ENCODE results near the gene CA12. TPM values are rescaled to one million over a fixed set of nuclear protein-coding genes. Genes with fewer than 3 reads are reported as not detected.

CA12 gene
- total RNA-seq, 4 donors from 2014 or later, result 22.1 to 79.6 (median 37.0) TPM

DNA sequence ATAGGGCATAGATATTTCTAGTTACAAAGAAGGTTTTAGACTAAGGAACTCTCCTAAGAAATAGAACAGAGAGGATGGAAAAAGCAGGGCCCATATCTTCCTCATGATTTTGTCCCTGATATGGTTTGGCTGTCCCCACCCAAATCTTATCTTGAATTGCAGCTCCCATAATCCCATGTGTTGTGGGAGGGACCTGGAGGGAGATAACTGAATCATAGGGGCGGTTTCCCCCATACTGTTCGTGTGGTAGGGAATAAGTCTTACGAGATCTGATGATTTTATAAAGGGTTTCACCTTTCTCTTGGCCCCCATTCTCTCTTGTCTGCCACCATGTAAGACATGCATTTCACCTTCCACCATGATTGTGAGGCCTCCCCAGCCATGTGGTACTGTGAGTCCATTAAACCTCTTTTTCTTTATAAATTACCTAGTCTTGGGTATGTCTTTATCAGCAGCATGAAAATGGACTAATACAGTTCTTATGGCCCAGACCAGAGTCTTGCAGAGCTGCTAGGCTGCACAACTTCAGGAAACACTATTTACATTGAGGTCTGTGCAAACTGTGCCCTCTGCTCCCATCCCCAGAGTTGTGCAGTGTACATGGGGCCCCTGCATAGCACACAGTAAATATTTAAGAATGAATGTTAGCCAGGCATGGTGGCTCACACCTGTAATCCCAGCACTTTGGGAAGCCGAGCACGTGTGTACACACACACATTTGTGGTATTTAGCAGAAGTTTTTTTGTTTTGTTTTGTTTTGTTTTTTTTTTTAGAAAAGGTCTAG lies 20.3 kb upstream of the CA12 start:
- no peak for TF ChIP-seq POLR2A (IDR thresholded peaks at IDR 0.05)
- TF ChIP-seq, protein P1, sequence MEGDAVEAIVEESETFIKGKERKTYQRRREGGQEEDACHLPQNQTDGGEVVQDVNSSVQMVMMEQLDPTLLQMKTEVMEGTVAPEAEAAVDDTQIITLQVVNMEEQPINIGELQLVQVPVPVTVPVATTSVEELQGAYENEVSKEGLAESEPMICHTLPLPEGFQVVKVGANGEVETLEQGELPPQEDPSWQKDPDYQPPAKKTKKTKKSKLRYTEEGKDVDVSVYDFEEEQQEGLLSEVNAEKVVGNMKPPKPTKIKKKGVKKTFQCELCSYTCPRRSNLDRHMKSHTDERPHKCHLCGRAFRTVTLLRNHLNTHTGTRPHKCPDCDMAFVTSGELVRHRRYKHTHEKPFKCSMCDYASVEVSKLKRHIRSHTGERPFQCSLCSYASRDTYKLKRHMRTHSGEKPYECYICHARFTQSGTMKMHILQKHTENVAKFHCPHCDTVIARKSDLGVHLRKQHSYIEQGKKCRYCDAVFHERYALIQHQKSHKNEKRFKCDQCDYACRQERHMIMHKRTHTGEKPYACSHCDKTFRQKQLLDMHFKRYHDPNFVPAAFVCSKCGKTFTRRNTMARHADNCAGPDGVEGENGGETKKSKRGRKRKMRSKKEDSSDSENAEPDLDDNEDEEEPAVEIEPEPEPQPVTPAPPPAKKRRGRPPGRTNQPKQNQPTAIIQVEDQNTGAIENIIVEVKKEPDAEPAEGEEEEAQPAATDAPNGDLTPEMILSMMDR (IDR thresholded peaks at IDR 0.05), result no peak
- H3K4me3 ChIP-seq, result no peak overlapping the region
- H3K4me1 ChIP-seq, result peaks cover 0 to 8% (median 0%) of the 10 kb centered on the region in 4 donors
- no peak overlapping the region for H3K27ac ChIP-seq
- no peaks in the 10 kb centered on the region for H3K27me3 ChIP-seq
- no peaks in the 10 kb centered on the region for H3K36me3 ChIP-seq
- H3K9me3 ChIP-seq, result no peaks in the 10 kb centered on the region
- DNase-seq, result no peak

DNA sequence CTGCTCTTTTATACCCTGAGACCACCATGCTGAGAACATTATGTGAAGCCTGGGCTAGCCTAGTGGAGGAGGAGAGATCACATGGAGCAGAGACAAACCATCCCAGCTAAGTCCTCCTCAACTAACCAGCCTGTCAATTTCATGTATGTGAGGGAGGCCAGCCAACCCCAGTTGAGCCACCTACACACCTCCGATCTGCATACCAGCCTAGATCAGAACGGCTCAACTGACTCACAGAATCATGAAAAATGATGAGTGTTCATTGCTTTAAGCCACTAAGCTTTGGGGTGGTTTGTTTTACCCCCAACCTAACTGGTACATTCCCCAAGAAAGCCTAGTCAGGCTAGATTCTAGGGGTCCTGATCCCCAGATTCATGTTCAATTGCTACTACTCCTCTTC lies 19.4 kb upstream of the CA12 start:
- no peaks in the 10 kb centered on the region for H3K9me3 ChIP-seq
- no peaks in the 10 kb centered on the region for H3K36me3 ChIP-seq
- no peak overlapping the region for H3K4me3 ChIP-seq
- TF ChIP-seq, protein P1 (IDR thresholded peaks at IDR 0.05), result no peak
- no peak for TF ChIP-seq POLR2A (IDR thresholded peaks at IDR 0.05)
- H3K27me3 ChIP-seq, result no peaks in the 10 kb centered on the region
- peaks cover 0 to 8% (median 0%) of the 10 kb centered on the region in 4 donors for H3K4me1 ChIP-seq
- no peak overlapping the region for H3K27ac ChIP-seq
- DNase-seq, result no peak

DNA sequence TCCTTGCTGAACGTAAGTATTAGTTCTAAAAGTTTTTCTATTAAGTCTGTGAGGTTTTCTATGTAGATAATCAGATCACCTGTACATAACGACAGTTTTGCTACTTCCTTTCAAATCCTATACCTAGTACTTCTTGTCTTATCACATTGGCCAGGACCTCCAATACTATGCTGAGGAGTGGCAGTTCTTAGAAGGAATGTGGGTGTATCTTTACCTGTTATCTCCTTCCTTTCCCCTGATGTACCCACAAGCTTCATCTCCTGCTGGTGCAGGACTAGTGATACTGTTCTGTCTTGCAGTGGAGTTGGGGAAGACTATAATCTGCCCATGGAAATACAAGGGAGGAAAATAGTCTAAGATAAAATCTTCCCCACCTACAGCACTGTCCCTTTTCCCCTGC lies 16.8 kb upstream of the CA12 start:
- no peaks in the 10 kb centered on the region for H3K36me3 ChIP-seq
- TF ChIP-seq, protein P1 (IDR thresholded peaks at IDR 0.05), result no peak
- no peak for TF ChIP-seq POLR2A (IDR thresholded peaks at IDR 0.05)
- no peak for DNase-seq

DNA sequence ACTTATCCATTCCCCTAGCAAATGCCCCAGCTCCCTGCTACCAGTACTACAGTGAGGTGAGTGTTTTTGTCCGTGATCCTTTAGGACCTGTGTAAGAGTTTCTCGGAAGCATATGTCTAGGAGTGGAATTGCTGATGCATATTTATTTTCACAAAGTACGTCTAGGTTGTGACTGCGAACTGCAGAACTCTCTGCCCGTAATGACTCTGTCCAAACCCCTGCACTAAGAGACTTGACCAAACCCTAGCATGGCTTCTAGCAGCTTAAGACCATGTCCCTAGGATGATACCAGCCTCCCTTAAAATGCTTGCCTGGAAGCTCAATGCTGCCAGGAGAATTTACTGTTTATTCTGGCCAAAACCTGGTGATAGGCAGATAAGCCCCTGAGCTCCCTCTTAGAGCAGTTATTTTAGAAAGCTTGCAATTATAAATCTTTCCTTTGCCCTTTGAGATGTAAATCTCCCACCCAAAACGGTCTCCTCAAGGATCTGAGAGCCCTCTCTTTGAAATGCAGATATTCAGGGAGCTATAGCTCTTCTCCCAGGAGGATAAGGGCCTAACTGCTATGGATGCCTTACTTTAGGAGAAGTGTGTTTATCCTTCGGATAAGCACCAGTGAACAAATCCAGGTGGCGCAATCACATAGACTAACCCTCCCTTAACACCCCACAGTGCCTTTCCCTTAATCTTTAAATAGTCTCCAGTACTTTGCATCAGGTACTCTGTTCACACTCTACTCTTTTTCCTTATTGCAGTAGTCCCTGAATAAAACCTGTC lies 14.7 kb upstream of the CA12 start:
- TF ChIP-seq, protein P1 (IDR thresholded peaks at IDR 0.05), result no peak
- no peak for TF ChIP-seq POLR2A (IDR thresholded peaks at IDR 0.05)
- DNase-seq, result no peak
- Histone ChIP-seq H3K4me1 (no peaks in the 10 kb centered on the region), H3K27ac (no peak overlapping the region), H3K9me3 (no peaks in the 10 kb centered on the region), H3K4me3 (no peak overlapping the region), H3K36me3 (no peaks in the 10 kb centered on the region), H3K27me3 (no peaks in the 10 kb centered on the region)

More for the DNA sequence above, 16.8 kb upstream of the CA12 start:
- peaks cover 0 to 5% (median 0%) of the 10 kb centered on the region in 4 donors for H3K4me1 ChIP-seq
- no peak overlapping the region for H3K27ac ChIP-seq
- no peaks in the 10 kb centered on the region for H3K9me3 ChIP-seq
- no peak overlapping the region for H3K4me3 ChIP-seq
- no peaks in the 10 kb centered on the region for H3K27me3 ChIP-seq

DNA sequence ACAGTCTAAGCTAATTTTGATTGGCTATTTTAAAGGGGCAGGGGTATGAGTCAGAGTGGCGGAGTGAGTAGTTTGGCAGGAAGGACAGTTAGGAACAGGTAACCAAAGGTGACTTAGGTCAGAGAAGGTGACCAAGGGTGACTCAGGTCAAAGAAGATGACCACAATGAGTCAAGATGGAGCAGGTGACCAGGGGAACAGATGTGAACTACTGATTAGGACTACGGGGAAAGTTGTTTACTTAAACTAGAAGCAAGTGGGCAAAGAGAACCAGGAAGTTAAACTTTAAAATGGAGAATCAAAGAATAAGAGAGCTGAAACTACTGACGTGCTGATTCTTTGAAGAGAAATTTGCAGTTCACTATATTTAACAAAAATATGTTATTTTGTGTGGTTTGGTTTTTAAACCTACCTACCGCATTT lies 14.1 kb upstream of the CA12 start:
- Histone ChIP-seq H3K27me3 (no peaks in the 10 kb centered on the region), H3K36me3 (no peaks in the 10 kb centered on the region), H3K4me3 (no peak overlapping the region), H3K4me1 (no peaks in the 10 kb centered on the region), H3K27ac (no peak overlapping the region), H3K9me3 (no peaks in the 10 kb centered on the region)
- TF ChIP-seq, protein P1 (IDR thresholded peaks at IDR 0.05), result no peak
- no peak for TF ChIP-seq POLR2A (IDR thresholded peaks at IDR 0.05)
- DNase-seq, result no peak

Data from Peyer's patch (tissue), 4 donors.